ENCODE measurements around the gene OMP. TPM values are rescaled to one million over a fixed set of nuclear protein-coding genes. Genes with fewer than 3 reads are reported as not detected.

The OMP gene
- total RNA-seq, 2 experiments from 2014 or later, result not detected

- no peaks in the 10 kb centered on the region for H3K9me2 ChIP-seq (ENCODE audit: insufficient read depth, low read length)
- no peaks in the 10 kb centered on the region for H3K36me3 ChIP-seq (ENCODE audit: insufficient read depth, low read length)
- no TSS peak for BruUV-seq (replicated peaks)
- H3K4me3 ChIP-seq (ENCODE audit: low read depth, low read length, poor library complexity, severe bottlenecking), result no peak overlapping the region
- TF ChIP-seq CTCF (conservative IDR thresholded peaks at IDR 0.05; ENCODE audit: low read length) (no peak), EZH2phosphoT487 (IDR thresholded peaks at IDR 0.05; ENCODE audit: borderline replicate concordance, low read depth, low read length) (no peak)
- ChIA-PET POLR2A (no interaction called here), CTCF (ENCODE audit: unreplicated experiment) (interaction anchor here (0.6 kb wide), 1 partner anchor 26 kb away, joined by 3 read pairs; no protein-coding TSS in a partner anchor)
- peaks cover 7% of the 10 kb centered on the region; the same call in 1 of the 2 replicates for H3K9me3 ChIP-seq (ENCODE audit: low read length)
- no peak overlapping the region for H3K27ac ChIP-seq (ENCODE audit: low read depth, low read length, poor library complexity, severe bottlenecking)
- H4K20me1 ChIP-seq (ENCODE audit: insufficient read depth, low read length), result no peaks in the 10 kb centered on the region
- H3K4me1 ChIP-seq (ENCODE audit: insufficient read depth, low read length, poor library complexity, severe bottlenecking), result no peaks in the 10 kb centered on the region
- no peak overlapping the region for H3K4me2 ChIP-seq (ENCODE audit: low read length)
- no peak overlapping the region for H2AFZ ChIP-seq (ENCODE audit: low read length)
- H3K79me2 ChIP-seq (ENCODE audit: insufficient read depth, low read depth, low read length), result no peaks in the 10 kb centered on the region
- DNase-seq (ENCODE audit: low spot score), result no peak
- intact Hi-C loops (cut with micrococcal nuclease; ENCODE audit: unreplicated experiment), result no loop called here
Observed at GRCh38 chr11:77081381-77081851, 21.2 kb upstream of the OMP start.

GRCh38 chr11:77081976-77082836 is 20.4 kb upstream of the OMP start:
- no peaks in the 10 kb centered on the region for H3K4me1 ChIP-seq (ENCODE audit: insufficient read depth, low read length, poor library complexity, severe bottlenecking)
- no peak overlapping the region for H3K4me2 ChIP-seq (ENCODE audit: low read length)
- H3K4me3 ChIP-seq (ENCODE audit: low read depth, low read length, poor library complexity, severe bottlenecking), result no peak overlapping the region
- no peak for DNase-seq (ENCODE audit: low spot score)
- no peak overlapping the region for H2AFZ ChIP-seq (ENCODE audit: low read length)
- H3K36me3 ChIP-seq (ENCODE audit: insufficient read depth, low read length), result no peaks in the 10 kb centered on the region
- BruUV-seq (replicated peaks), result no TSS peak
- H3K27ac ChIP-seq (ENCODE audit: low read depth, low read length, poor library complexity, severe bottlenecking), result no peak overlapping the region
- ChIA-PET CTCF (ENCODE audit: unreplicated experiment) (no interaction called here), POLR2A (no interaction called here)
- intact Hi-C loops (cut with micrococcal nuclease; ENCODE audit: unreplicated experiment), result no loop called here
- H4K20me1 ChIP-seq (ENCODE audit: insufficient read depth, low read length), result no peaks in the 10 kb centered on the region
- peaks cover 7% of the 10 kb centered on the region; the same call in 1 of the 2 replicates for H3K9me3 ChIP-seq (ENCODE audit: low read length)
- H3K79me2 ChIP-seq (ENCODE audit: insufficient read depth, low read depth, low read length), result no peaks in the 10 kb centered on the region
- no peaks in the 10 kb centered on the region for H3K9me2 ChIP-seq (ENCODE audit: insufficient read depth, low read length)
- TF ChIP-seq EZH2phosphoT487 (IDR thresholded peaks at IDR 0.05; ENCODE audit: borderline replicate concordance, low read depth, low read length) (no peak), CTCF (conservative IDR thresholded peaks at IDR 0.05; ENCODE audit: low read length) (no peak)

Measured in OCI-LY7 (cell line).